B cell (primary cell): ENCODE measurements around the gene KSR2. TPM values are rescaled to one million over a fixed set of nuclear protein-coding genes. Genes with fewer than 3 reads are reported as not detected.

ENCODE experiments used
- ATAC-seq: fragments of 200-7000 bp; cut with Tn5 transposase; one replicate; pipeline ENCODE4 v1.10.0; 2021; ENCODE audit warnings: low read depth, mild to moderate bottlenecking, moderate number of reproducible peaks, moderate library complexity
- CTCF ChIA-PET: fragments of 350-600 bp; sonication (Branson Sonifier 250); formaldehyde crosslinking; loops from one replicate; lab custom pipeline; 2021; ENCODE audit warnings: antibody characterized with exemption, inconsistent platforms; lab: Charles Lee
- POLR2A ChIA-PET: fragments of 350-600 bp; sonication (Branson Sonifier 250); formaldehyde crosslinking; loops from one replicate; lab custom pipeline; 2021; ENCODE audit warnings: antibody characterized with exemption; lab: Charles Lee
- DNase-seq: peaks from one replicate; pipeline ENCODE4 v3.0.0; 2013
- H2AFZ ChIP-seq: 2 replicates; pipeline ENCODE4 v1.6.1; 2012; ENCODE audit warnings: mild to moderate bottlenecking, low read depth, low read length; ENCODE audit not compliant: insufficient read depth, poor library complexity, severe bottlenecking
- H3K27ac ChIP-seq, 2 donors: 1 replicate in 1 of 2; 2 replicates in 1 of 2; pipeline ENCODE4 v1.5.1; 2012 to 2013; ENCODE audit warnings: low read length in 2 of 2, mild to moderate bottlenecking in 2 of 2, moderate library complexity in 1 of 2
- H3K27me3 ChIP-seq, 4 experiments: fragments of 200-600 bp in 1 of 4; sonication (generic) in 1 of 4; replicated peaks in 1 of 4; 1 replicate in 2 of 4; 2 replicates in 2 of 4; pipeline versions ENCODE4 v1.6.1 to v1.7.0; 2013 to 2016; ENCODE audit warnings: low read length in 3 of 4, mild to moderate bottlenecking in 2 of 4, mixed read lengths in 1 of 4, moderate library complexity in 1 of 4; ENCODE audit not compliant: insufficient read depth in 4 of 4, control insufficient read depth in 3 of 4; ENCODE audit errors: control extremely low read depth in 1 of 4
- H3K36me3 ChIP-seq, 2 experiments: replicated peaks in 1 of 2; 1 replicate in 1 of 2; 2 replicates in 1 of 2; pipeline versions ENCODE4 v1.6.1 to v1.7.1; 2013; ENCODE audit warnings: low read length in 1 of 2; ENCODE audit not compliant: insufficient read depth in 2 of 2, control insufficient read depth in 1 of 2; ENCODE audit errors: control extremely low read depth in 1 of 2, extremely low read depth in 1 of 2
- H3K4me1 ChIP-seq, 2 donors: fragments of 200-600 bp in 1 of 2; sonication (generic) in 1 of 2; 1 replicate in 1 of 2; 2 replicates in 1 of 2; pipeline versions ENCODE4 v1.5.1 to v1.6.1; 2013 to 2017; ENCODE audit warnings: low read length in 2 of 2; ENCODE audit not compliant: control insufficient read depth in 2 of 2, insufficient read depth in 2 of 2
- H3K4me2 ChIP-seq: replicated peaks from 2 replicates; pipeline ENCODE3; 2012; ENCODE audit warnings: mild to moderate bottlenecking, low read depth, low read length; ENCODE audit not compliant: poor library complexity, severe bottlenecking
- H3K4me3 ChIP-seq, 5 experiments: fragments of 200-600 bp in 1 of 5; sonication (generic) in 1 of 5; 1 replicate in 3 of 5; 2 replicates in 2 of 5; pipeline versions ENCODE4 v1.5.1 to v1.7.0; 2011 to 2016; ENCODE audit warnings: low read length in 4 of 5, mild to moderate bottlenecking in 4 of 5, low read depth in 2 of 5, control low read depth in 1 of 5, moderate library complexity in 1 of 5; ENCODE audit not compliant: insufficient read depth in 1 of 5; ENCODE audit errors: control extremely low read depth in 1 of 5, extremely low read depth in 1 of 5
- H3K79me2 ChIP-seq: fragments of 200-600 bp; sonication (generic); one replicate; pipeline ENCODE4 v1.6.0; 2016; ENCODE audit warnings: low read length; ENCODE audit not compliant: control insufficient read depth, insufficient read depth
- H3K9ac ChIP-seq: fragments of 200-600 bp; sonication (generic); 2 replicates; pipeline ENCODE4 v1.6.1; 2017; ENCODE audit warnings: mild to moderate bottlenecking, low read length, moderate library complexity
- H3K9me3 ChIP-seq, 3 donors: one replicate each; pipeline versions ENCODE4 v1.6.1 to v1.7.1; 2013; ENCODE audit warnings: low read length in 2 of 3; ENCODE audit not compliant: control insufficient read depth in 2 of 3, insufficient read depth in 1 of 3; ENCODE audit errors: control extremely low read depth in 1 of 3
- H4K20me1 ChIP-seq: 2 replicates; pipeline ENCODE4 v1.6.0; 2012; ENCODE audit warnings: mild to moderate bottlenecking, low read length; ENCODE audit not compliant: insufficient read depth, control insufficient read depth, poor library complexity, severe bottlenecking
- H3K27ac Mint-ChIP-seq: one replicate; pipeline ENCODE4 v1.8.0; 2021; ENCODE audit warnings: mixed read lengths
- H3K27me3 Mint-ChIP-seq: one replicate; pipeline ENCODE4 v1.8.0; 2021; ENCODE audit warnings: mixed read lengths
- H3K4me1 Mint-ChIP-seq: one replicate; pipeline ENCODE4 v1.8.0; 2021; ENCODE audit warnings: mixed read lengths
- H3K4me3 Mint-ChIP-seq: one replicate; pipeline ENCODE4 v1.8.0; 2021; ENCODE audit warnings: mixed read lengths
- H3K9me3 Mint-ChIP-seq: one replicate; pipeline ENCODE4 v1.8.0; 2022; ENCODE audit warnings: mixed read lengths; ENCODE audit not compliant: insufficient read depth
- EZH2 ChIP-seq: IDR thresholded peaks from 2 replicates; pipeline ENCODE4 v1.6.1; 2012; ENCODE audit warnings: borderline replicate concordance, low read depth, mild to moderate bottlenecking, moderate library complexity, low read length; ENCODE audit not compliant: insufficient read depth, poor library complexity, severe bottlenecking
- WGBS: methylation state at CpG from one replicate; pipeline ENCODE4 v1.1.5; 2013; ENCODE audit warnings: missing lambda C conversion rate; ENCODE audit not compliant: insufficient coverage; 5-methylcytosine and 5-hydroxymethylcytosine counted together
- intact Hi-C: fragments of 100-400 bp; cut with micrococcal nuclease; formaldehyde crosslinking; loops from one replicate; pipeline ENCODE4 v1.10.0; 2022
- polyA plus RNA-seq: library from polyadenylated mRNA; depleted of rRNA; stranded (reverse); fragments of >200 nt; gene quantifications from 2 replicates; pipeline ENCODE4 v1.2.3, GENCODE V29; 2012
- total RNA-seq, 2 donors: library from RNA; stranded (reverse); fragments of 120-200 nt in 1 of 2; gene quantifications; 1 replicate in 1 of 2; 2 replicates in 1 of 2; pipeline versions ENCODE4 v1.2.3 to v1.2.4, GENCODE V29; 2013 to 2022
- TF ChIP-seq, protein P1 (sequence below): fragments of 200-600 bp; IDR thresholded peaks from one replicate; pipeline ENCODE4 v1.8.0; 2022; ENCODE audit warnings: antibody characterized with exemption, mild to moderate bottlenecking

The KSR2 gene
- total and polyA plus RNA-seq, 2 donors (not counting 1 experiment from before 2014, with no cell fraction given) = not detected

DNA sequence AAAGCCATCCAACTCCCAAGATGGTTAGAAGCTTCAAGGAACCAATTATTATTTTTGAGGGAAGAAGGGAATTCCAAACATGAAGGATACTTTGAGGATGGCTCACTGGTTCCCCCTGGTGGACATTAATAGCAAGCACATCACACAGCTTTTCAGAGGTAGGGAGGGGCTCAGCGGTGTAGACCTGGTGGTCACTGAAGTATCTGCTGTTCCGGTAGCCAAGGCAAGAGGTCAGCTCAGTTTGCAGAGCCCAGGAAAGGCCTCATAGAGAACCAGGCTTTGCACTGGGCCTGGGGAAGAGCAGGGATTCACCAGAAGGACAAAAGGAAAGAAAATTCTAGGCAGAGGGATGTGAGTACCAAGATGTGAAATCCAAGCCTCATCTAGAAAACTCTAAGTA lies 118.7 kb downstream of the KSR2 start:
- Histone ChIP-seq H3K4me2 (no peak overlapping the region), H3K4me3 (no peak overlapping the region), H2AFZ (no peak overlapping the region), H3K4me1 (no peaks in the 10 kb centered on the region), H3K79me2 (no peaks in the 10 kb centered on the region), H3K9ac (no peak overlapping the region), H4K20me1 (no peaks in the 10 kb centered on the region), H3K36me3 (no peaks in the 10 kb centered on the region), H3K9me3 (peaks cover 0 to 9% (median 5%) of the 10 kb centered on the region in 3 donors), H3K27me3 (peaks cover 0 to 12% (median 0%) of the 10 kb centered on the region in 4 experiments), H3K27ac (no peak overlapping the region)
- no peak overlapping the region for H3K27ac Mint-ChIP-seq
- no peak for ATAC-seq
- H3K4me3 Mint-ChIP-seq = no peak overlapping the region
- ChIA-PET POLR2A (no interaction called here), CTCF (interaction anchor here (0.9 to 3.7 kb wide), 6 partner anchors 8 to 483 kb away, joined by 3 to 25 read pairs (median 4); no protein-coding TSS in a partner anchor)
- intact Hi-C loops = no loop called here
- H3K27me3 Mint-ChIP-seq = peaks cover 27% of the 10 kb centered on the region
- H3K4me1 Mint-ChIP-seq = no peaks in the 10 kb centered on the region
- peaks cover 4% of the 10 kb centered on the region for H3K9me3 Mint-ChIP-seq
- TF ChIP-seq, protein P1, sequence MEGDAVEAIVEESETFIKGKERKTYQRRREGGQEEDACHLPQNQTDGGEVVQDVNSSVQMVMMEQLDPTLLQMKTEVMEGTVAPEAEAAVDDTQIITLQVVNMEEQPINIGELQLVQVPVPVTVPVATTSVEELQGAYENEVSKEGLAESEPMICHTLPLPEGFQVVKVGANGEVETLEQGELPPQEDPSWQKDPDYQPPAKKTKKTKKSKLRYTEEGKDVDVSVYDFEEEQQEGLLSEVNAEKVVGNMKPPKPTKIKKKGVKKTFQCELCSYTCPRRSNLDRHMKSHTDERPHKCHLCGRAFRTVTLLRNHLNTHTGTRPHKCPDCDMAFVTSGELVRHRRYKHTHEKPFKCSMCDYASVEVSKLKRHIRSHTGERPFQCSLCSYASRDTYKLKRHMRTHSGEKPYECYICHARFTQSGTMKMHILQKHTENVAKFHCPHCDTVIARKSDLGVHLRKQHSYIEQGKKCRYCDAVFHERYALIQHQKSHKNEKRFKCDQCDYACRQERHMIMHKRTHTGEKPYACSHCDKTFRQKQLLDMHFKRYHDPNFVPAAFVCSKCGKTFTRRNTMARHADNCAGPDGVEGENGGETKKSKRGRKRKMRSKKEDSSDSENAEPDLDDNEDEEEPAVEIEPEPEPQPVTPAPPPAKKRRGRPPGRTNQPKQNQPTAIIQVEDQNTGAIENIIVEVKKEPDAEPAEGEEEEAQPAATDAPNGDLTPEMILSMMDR = peak; percentile 80
- no peak for TF ChIP-seq EZH2
- 37% methylated on average over 2 of the region's 2 CpGs for WGBS
- peak; percentile 21 for DNase-seq

DNA sequence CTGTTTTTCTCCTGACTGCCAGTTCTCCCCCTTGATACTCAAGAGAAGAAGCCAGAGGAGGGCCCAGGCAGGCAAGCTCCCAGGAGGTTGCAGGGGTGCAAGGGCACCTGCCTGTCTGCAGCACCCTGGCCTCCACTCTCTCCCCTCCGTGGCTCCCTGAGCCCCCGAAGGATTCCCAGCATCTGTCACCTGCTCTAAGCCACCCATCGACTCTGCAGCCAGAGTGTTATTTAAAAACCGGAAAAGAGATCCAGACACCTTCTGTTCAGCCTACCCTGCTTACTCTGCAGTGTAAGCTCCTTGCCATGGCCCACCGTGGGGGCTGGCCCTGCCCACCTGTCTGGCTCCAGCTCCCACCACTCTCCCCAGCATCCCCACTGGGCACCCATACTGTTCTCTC lies 121.4 kb downstream of the KSR2 start:
- CTCF ChIA-PET = interaction anchor here (3.7 kb wide), 1 partner anchor 12 kb away, joined by 25 read pairs; no protein-coding TSS in a partner anchor
- Histone ChIP-seq H3K9me3 (peaks cover 0 to 9% (median 0%) of the 10 kb centered on the region in 3 donors), H3K36me3 (no peaks in the 10 kb centered on the region), H3K4me1 (no peaks in the 10 kb centered on the region), H3K27me3 (peaks cover 0 to 14% (median 0%) of the 10 kb centered on the region in 4 experiments), H3K79me2 (no peaks in the 10 kb centered on the region), H3K4me2 (no peak overlapping the region), H2AFZ (no peak overlapping the region), H4K20me1 (no peaks in the 10 kb centered on the region), H3K9ac (no peak overlapping the region), H3K4me3 (no peak overlapping the region), H3K27ac (no peak overlapping the region)
- intact Hi-C loops = no loop called here
- H3K27ac Mint-ChIP-seq = no peak overlapping the region
- H3K9me3 Mint-ChIP-seq = peaks cover 4% of the 10 kb centered on the region
- TF ChIP-seq EZH2 = no peak
- TF ChIP-seq, protein P1 = no peak
- WGBS = 35% methylated on average over 5 of the region's 5 CpGs
- POLR2A ChIA-PET = no interaction called here
- DNase-seq (no peak), ATAC-seq (no peak)
- peaks cover 32% of the 10 kb centered on the region for H3K27me3 Mint-ChIP-seq
- no peak overlapping the region for H3K4me3 Mint-ChIP-seq
- H3K4me1 Mint-ChIP-seq = no peaks in the 10 kb centered on the region
